Activated naive CD4-positive, alpha-beta T cell treated with anti-CD3 and anti-CD28 coated beads, Interleukin-2, amount 50 U/mL, for 16 hours (primary cell): ENCODE results near the gene TPSG1.
"Not testable (repeated sequence)": the region's sequence is repeated elsewhere in the genome, so short reads cannot be mapped to it uniquely, and the experiment has no call there.

Source experiments
- DNase-seq: peaks from one replicate; pipeline ENCODE4 v3.0.0-alpha.2; 2020

The TPSG1 gene

DNA sequence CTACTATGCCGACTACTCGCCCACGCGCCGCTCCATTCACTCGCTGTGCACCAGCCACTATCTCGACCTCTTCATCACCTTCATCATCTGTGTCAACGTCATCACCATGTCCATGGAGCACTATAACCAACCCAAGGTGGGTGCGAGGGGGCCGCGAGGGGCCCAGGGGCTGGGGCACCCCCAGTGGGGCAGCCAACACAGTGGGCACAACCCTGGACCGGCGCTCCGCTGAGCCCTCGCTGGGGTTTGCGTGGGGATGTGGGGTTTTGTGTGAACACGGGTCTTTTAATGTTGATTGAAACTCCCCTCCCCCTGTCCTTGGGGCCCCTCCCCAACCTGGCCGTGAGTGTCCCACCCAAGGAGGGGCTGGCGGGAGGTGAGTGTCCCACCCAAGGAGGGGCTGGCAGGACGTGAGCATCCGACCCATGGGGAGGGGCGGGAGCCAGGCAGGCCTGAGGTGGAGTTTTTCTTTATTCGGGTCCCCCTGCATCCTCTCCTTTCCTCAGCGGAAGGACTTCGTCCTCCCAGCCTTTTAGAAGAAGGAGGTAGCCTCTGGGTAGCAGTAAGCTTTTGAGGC, 11.2 kb downstream of the TPSG1 start:
- no peak for DNase-seq

DNA sequence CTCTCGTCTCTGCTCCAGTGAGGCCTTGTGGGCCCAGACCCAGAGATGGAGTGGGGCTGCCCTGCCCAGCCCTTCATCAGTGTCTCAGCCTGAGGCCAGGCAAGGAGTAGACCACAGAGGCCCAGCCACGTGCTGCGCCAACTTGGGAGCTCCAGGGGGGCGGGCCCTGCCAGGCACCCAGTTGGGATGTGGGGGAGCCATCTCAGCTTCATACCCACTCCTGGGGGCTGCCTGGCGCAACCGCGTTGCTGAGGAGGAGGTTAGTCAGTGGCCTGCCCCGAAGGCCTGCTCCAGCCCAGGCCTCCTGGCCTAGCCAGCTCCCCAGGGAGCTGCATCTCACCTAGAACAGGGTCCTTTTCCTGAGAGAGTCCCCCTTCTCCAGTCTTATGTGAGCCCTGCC, 11.8 kb downstream of the TPSG1 start:
- no peak for DNase-seq

- DNase-seq, result no peak
These were observed 12.4 kb downstream of the TPSG1 start for GRCh38 chr16:1212616-1213194.

DNA sequence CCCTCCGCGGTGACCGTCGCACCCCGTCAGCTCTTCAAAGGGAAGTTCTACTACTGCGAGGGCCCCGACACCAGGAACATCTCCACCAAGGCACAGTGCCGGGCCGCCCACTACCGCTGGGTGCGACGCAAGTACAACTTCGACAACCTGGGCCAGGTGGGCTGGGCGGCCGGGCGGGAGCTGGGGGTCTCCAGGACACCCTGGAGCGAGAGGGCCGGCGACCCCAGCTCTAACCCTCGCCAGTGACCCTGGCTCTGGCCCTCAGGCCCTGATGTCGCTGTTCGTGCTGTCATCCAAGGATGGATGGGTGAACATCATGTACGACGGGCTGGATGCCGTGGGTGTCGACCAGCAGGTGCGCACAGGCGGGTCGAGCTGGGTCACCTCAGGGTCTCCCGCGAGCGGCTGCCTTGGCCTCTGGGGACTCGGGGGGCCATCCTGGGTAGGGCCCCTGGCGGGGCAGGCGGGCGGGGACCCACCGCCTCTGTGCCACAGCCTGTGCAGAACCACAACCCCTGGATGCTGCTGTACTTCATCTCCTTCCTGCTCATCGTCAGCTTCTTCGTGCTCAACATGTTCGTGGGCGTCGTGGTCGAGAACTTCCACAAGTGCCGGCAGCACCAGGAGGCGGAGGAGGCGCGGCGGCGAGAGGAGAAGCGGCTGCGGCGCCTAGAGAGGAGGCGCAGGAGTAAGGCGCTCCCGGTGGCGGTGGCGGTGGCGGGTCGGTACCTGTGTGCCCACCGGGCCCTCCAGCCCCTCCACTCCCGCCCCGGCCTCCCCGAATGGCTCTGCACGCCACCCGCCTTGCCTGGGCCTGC, 13.4 kb downstream of the TPSG1 start:
- no peak for DNase-seq

- no peak for DNase-seq
These were observed 14.6 kb downstream of the TPSG1 start for GRCh38 chr16:1210461-1210860.

- DNase-seq, result no peak
These were observed 16.0 kb downstream of the TPSG1 start for GRCh38 chr16:1209081-1209480.

GRCh38 chr16:1208239-1208830, 16.7 kb downstream of the TPSG1 start:
- DNase-seq, result no peak

- no peak for DNase-seq
These were observed 18.3 kb downstream of the TPSG1 start for GRCh38 chr16:1206786-1207185.

GRCh38 chr16:1206326-1206725, 18.7 kb downstream of the TPSG1 start:
- no peak for DNase-seq

- no peak for DNase-seq
These were observed 20.1 kb downstream of the TPSG1 start for GRCh38 chr16:1204933-1205332.

DNA sequence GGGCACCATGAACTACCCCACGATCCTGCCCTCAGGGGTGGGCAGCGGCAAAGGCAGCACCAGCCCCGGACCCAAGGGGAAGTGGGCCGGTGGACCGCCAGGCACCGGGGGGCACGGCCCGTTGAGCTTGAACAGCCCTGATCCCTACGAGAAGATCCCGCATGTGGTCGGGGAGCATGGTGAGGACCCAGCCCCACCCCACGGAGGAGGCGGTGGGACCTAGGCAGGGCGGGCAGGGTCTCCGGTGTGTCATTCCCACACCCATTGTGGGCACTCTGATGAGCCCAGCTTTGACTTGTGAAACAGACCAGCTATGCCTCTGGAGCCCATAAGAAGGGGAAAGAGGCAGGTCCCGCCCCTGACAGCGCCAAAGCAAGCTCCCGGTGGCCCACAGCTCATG, 22.8 kb downstream of the TPSG1 start:
- no peak for DNase-seq

DNA sequence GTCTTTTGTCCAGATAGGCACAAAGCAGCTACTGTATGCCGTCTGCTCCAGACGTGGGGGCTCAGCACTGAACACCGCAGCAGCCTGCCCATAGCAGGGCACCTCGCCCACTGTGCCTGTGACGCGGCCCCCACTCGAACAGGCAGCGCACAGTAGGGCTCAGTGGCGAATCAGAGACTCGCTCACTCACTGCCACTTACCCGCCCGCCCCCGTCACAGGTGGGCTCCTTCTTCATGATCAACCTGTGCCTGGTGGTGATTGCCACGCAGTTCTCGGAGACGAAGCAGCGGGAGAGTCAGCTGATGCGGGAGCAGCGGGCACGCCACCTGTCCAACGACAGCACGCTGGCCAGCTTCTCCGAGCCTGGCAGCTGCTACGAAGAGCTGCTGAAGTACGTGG, 23.6 kb downstream of the TPSG1 start:
- no peak for DNase-seq

DNA sequence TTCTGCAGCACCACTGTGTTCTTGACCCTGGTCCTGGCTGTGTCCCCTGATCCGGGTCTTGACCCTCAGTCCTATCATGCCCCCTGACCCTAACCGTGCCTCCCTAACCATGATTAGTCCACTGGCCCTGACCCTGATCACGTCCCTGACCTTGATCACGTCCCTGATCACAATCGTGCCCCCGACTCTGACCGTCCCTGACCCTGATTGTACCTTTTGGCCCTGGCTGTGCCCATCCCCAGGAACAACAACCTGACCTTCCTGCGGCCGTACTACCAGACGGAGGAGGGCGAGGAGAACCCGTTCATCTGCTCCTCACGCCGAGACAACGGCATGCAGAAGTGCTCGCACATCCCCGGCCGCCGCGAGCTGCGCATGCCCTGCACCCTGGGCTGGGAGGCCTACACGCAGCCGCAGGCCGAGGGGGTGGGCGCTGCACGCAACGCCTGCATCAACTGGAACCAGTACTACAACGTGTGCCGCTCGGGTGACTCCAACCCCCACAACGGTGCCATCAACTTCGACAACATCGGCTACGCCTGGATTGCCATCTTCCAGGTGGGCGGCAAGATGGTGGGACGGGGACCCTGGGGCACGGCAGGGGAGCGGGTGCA, 24.9 kb downstream of the TPSG1 start:
- no peak for DNase-seq

DNA sequence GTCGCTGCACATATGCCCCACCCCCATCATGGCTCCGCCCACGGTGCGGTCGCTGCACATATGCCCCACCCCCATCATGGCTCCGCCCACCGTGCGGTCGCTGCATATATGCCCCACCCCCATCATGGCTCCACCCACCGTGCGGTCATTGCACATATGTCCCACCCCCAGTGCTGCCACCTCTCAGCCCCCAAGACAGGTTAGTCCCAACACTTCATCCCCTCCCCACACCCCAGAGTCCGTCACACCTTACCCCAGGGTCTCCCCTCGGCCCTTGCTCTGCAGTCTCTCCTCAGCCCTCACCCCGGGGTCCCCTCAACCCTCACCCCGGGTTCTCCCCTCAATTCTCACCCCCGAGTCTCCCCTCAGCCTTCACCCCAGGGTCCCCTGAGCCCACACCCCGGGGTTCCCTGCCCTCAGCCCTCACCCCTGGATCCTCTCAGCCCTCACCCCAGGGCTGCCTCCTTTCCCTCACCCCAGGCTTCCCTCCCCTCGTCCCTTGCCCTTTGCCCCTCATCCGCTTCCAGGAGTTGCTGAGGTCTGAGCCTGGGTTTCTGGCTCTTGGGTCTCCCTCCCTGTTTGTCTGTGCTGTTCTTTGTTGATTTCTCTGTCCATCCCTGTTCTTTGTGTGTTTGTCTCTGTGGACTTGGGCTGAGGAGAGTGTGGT, 25.6 kb downstream of the TPSG1 start:
- DNase-seq, result no peak

GRCh38 chr16:1198671-1199346, 26.3 kb downstream of the TPSG1 start:
- not testable (repeated sequence) for DNase-seq

DNA sequence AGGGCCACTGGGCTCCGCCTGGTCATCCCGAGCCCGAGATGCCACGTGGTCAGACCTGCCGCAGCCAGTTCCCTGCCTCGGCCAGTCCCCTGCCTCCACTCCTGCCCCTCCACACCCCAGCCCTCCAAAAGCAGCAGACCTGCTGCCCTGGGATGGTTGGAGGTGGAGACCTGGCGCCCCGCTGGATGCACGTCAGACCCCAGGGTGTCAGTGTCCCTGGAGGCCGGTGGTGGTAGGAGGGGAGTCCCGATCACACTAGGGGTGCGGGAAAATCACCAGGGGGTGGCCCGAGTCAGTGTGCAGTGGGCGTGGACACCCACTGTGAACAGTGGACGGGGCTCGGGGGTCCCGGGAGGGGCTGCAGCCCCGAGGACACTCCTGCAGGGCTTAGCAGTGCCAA, 26.9 kb downstream of the TPSG1 start:
- DNase-seq, result no peak

GRCh38 chr16:1197237-1197866, 27.7 kb downstream of the TPSG1 start:
- DNase-seq, result no peak

GRCh38 chr16:1196494-1196893, 28.6 kb downstream of the TPSG1 start:
- no peak for DNase-seq

DNA sequence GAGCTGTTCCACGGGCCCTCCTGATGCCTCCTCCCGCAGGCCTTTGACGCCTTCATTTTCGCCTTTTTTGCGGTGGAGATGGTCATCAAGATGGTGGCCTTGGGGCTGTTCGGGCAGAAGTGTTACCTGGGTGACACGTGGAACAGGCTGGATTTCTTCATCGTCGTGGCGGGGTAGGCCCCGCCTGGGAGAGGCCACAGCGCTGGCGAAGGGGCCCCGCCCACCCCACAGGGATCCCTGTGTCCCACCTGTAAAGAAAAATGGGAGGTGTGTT, 29.7 kb downstream of the TPSG1 start:
- no peak for DNase-seq

DNA sequence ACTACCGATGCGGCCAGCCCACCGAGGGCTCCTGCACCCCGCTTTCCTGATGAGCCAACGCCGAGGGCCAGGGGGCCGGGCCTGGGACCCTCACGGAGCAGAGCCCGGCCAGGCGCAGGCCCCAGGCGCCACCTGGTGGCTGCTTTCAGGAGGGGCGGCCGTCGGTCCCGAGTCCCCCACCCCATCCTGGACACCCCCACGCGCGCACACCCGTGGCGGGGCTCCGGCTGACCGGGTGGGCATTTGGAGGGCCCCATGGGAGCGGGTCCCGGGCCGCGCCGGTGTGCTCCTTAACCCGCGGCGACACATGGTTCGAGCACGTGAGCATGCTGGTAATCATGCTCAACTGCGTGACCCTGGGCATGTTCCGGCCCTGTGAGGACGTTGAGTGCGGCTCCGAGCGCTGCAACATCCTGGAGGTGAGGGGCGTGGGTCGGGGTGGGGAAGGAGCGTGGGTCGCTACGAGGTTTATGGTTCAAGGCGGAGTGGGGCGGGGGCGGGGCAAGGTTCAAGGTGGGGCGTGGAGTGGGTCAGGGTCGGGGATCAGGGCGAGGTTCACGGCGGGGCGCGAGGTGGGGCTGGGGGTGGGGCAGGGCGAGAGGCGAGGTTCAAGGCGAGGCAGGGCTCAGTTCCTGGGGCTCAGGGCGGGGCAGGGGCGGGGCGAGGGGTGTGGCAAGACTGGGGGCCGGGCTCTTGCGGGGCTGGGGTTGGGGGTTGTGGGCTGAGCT, 30.2 kb downstream of the TPSG1 start:
- peak; percentile 31 for DNase-seq

DNA sequence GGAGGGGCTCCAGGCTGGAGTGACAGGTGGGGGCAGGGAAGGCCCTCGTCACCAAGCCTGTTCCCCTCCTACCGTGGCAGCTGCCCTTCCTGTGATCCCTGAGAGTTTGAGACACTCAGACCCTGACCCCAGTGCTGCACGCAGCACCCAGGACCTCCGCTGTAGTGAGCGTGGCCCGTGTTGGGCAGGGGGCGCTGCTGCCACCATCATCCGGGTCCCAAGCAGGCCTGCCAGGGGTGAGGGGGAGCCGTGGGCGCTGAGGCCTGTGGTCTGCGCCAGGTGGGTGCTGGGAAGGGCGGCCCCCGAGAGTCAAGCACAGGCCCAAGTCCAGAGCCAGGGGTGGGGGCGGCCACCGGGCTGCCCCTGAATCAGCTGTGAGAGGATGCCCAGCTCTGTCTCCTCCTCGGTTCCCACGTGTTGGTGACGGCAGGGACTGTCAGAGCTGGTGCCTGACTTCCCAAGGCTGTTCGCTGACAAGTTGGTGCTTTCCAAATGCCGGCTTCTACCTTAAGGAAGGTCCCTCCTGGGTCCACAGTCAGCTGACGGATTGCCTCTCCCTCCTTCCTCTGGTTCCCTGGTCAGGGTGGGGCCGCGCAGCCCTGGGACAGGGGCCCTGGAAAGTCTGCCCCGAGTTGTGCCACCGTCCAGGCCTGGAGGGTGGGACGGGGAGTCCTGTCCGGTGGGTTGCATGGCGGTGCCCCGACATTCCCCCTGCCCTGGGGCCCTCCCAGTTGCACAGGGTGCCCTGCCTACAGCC, 31.1 kb downstream of the TPSG1 start:
- DNase-seq, result no peak
